HEK293T (cell line): Measurements from ENCODE around the gene SCNN1A.
"Not testable (repeated sequence)": the region's sequence is repeated elsewhere in the genome, so short reads cannot be mapped to it uniquely, and the experiment has no call there.

ENCODE experiments used
- CTCF ChIA-PET: fragments of 350-600 bp; formaldehyde crosslinking; extraction: SDS; loops from one replicate; lab custom pipeline; 2021; ENCODE audit warnings: antibody characterized with exemption, inconsistent platforms; lab: Yijun Ruan, JAX
- POLR2A ChIA-PET: fragments of 350-600 bp; formaldehyde crosslinking; extraction: SDS; loops from one replicate; lab custom pipeline; 2020; ENCODE audit warnings: antibody characterized with exemption, inconsistent platforms; lab: Yijun Ruan, JAX
- DNase-seq: peaks from one replicate; pipeline ENCODE4 v3.0.0; 2012; ENCODE audit warnings: mixed read lengths; ENCODE audit errors: extremely low spot score
- ARNT ChIP-seq: fragments of 450-650 bp; IDR thresholded peaks from 2 replicates; pipeline ENCODE4 v1.6.1; 2017; ENCODE audit warnings: mild to moderate bottlenecking
- BHLHE40 ChIP-seq: fragments of 450-650 bp; IDR thresholded peaks from 2 replicates; pipeline ENCODE4 v1.6.1; 2016; ENCODE audit warnings: mild to moderate bottlenecking, moderate library complexity, borderline replicate concordance
- CTBP1 ChIP-seq: fragments of 450-650 bp; IDR thresholded peaks from 2 replicates; pipeline ENCODE4 v1.6.1; 2016; ENCODE audit warnings: borderline replicate concordance
- ELF4 ChIP-seq: fragments of 450-650 bp; IDR thresholded peaks from 2 replicates; pipeline ENCODE4 v1.6.1; 2017; ENCODE audit warnings: antibody characterized with exemption
- FOXA1 ChIP-seq: fragments of 450-650 bp; IDR thresholded peaks from 2 replicates; pipeline ENCODE4 v1.6.1; 2016; ENCODE audit warnings: mild to moderate bottlenecking
- FOXK2 ChIP-seq: fragments of 450-650 bp; IDR thresholded peaks from 2 replicates; pipeline ENCODE4 v1.6.1; 2016; ENCODE audit warnings: mild to moderate bottlenecking
- FOXM1 ChIP-seq: fragments of 450-650 bp; IDR thresholded peaks from 2 replicates; pipeline ENCODE4 v1.6.1; 2017; ENCODE audit warnings: mild to moderate bottlenecking, borderline replicate concordance
- HDGF ChIP-seq: fragments of 450-650 bp; IDR thresholded peaks from 2 replicates; pipeline ENCODE4 v1.6.1; 2017; ENCODE audit warnings: antibody characterized with exemption, borderline replicate concordance
- L3MBTL2 ChIP-seq: fragments of 450-650 bp; conservative IDR thresholded peaks from 2 replicates; pipeline ENCODE4 v1.6.1; 2016; ENCODE audit warnings: mild to moderate bottlenecking
- LEF1 ChIP-seq: fragments of 450-650 bp; IDR thresholded peaks from 2 replicates; pipeline ENCODE4 v1.6.1; 2017; ENCODE audit warnings: mild to moderate bottlenecking, borderline replicate concordance
- NFRKB ChIP-seq: fragments of 450-650 bp; IDR thresholded peaks from 2 replicates; pipeline ENCODE4 v1.6.1; 2016; ENCODE audit warnings: mild to moderate bottlenecking, moderate library complexity
- SP1 ChIP-seq: fragments of 450-650 bp; IDR thresholded peaks from 2 replicates; pipeline ENCODE4 v1.6.1; 2017
- SUZ12 ChIP-seq: fragments of 450-650 bp; IDR thresholded peaks from 2 replicates; pipeline ENCODE4 v1.6.1; 2016; ENCODE audit warnings: mild to moderate bottlenecking
- TARDBP ChIP-seq: fragments of 450-650 bp; IDR thresholded peaks from 2 replicates; pipeline ENCODE4 v1.6.1; 2016
- ZNF384 ChIP-seq: fragments of 450-650 bp; IDR thresholded peaks from 2 replicates; pipeline ENCODE4 v1.6.1; 2016
- TF ChIP-seq, protein P1 (sequence below): fragments of 450-650 bp; IDR thresholded peaks from 2 replicates; pipeline ENCODE4 v1.6.1; 2016

SCNN1A gene

DNA sequence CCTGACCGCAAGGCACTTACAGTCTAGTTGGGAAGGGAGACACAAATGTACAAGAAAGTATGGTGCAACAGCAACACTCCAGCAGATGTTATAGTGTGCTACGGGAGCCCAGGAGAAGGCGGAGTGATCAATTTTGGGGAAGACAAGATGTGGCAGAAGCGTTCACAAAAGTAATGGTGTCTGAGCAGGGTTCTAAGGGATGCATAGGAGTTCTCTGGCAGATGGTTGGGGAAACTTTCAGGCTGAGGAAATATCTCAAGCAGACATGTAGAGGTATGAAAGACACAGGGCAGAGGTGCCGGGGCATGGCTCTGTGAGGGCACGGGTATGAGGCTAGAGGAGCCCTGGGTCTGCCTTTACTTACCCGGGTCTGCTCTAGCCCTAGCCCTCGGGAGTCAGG is 28.4 kb downstream of the SCNN1A start:
- POLR2A ChIA-PET, result interaction anchor here (1.9 kb wide), 1 partner anchor 10 kb away, joined by 23 read pairs; no protein-coding TSS in a partner anchor
- no peak for DNase-seq
- no peak for TF ChIP-seq HDGF
- no peak for TF ChIP-seq CTBP1
- TF ChIP-seq SUZ12, result no peak
- TF ChIP-seq FOXA1, result no peak
- TF ChIP-seq SP1, result no peak
- TF ChIP-seq BHLHE40, result no peak
- TF ChIP-seq, protein P1, sequence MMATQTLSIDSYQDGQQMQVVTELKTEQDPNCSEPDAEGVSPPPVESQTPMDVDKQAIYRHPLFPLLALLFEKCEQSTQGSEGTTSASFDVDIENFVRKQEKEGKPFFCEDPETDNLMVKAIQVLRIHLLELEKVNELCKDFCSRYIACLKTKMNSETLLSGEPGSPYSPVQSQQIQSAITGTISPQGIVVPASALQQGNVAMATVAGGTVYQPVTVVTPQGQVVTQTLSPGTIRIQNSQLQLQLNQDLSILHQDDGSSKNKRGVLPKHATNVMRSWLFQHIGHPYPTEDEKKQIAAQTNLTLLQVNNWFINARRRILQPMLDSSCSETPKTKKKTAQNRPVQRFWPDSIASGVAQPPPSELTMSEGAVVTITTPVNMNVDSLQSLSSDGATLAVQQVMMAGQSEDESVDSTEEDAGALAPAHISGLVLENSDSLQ, result no peak
- no peak for TF ChIP-seq NFRKB
- TF ChIP-seq ELF4, result no peak
- no peak for TF ChIP-seq ARNT
- TF ChIP-seq TARDBP, result no peak
- TF ChIP-seq FOXM1, result no peak
- no peak for TF ChIP-seq FOXK2
- TF ChIP-seq ZNF384, result no peak
- TF ChIP-seq L3MBTL2, result no peak
- no peak for TF ChIP-seq LEF1
- CTCF ChIA-PET, result no interaction called here

GRCh38 chr12:6346235-6346832 is 29.0 kb downstream of the SCNN1A start:
- ChIA-PET POLR2A (interaction anchor here (0.8 to 2.0 kb wide), 6 partner anchors 10 to 188 kb away, joined by 3 to 23 read pairs (median 8); partner anchors contain the start of genes GAPDH, MRPL51 and VAMP1), CTCF (interaction anchor here (0.6 to 1.2 kb wide), 4 partner anchors 10 to 216 kb away, joined by 3 to 6 read pairs (median 4); no protein-coding TSS in a partner anchor)
- no peak for DNase-seq
- TF ChIP-seq ARNT (no peak), FOXK2 (no peak), SUZ12 (no peak), FOXM1 (no peak)

GRCh38 chr12:6345319-6346091 is 29.9 kb downstream of the SCNN1A start:
- no peak for TF ChIP-seq SP1
- TF ChIP-seq BHLHE40, result no peak
- no peak for TF ChIP-seq L3MBTL2
- no peak for TF ChIP-seq CTBP1
- TF ChIP-seq, protein P1, result no peak
- TF ChIP-seq NFRKB, result no peak
- no peak for TF ChIP-seq TARDBP
- TF ChIP-seq FOXK2, result no peak
- no peak for TF ChIP-seq ELF4
- TF ChIP-seq SUZ12, result no peak
- TF ChIP-seq LEF1, result no peak
- TF ChIP-seq HDGF, result no peak
- TF ChIP-seq ZNF384, result no peak
- no peak for TF ChIP-seq FOXA1
- no peak for TF ChIP-seq FOXM1
- TF ChIP-seq ARNT, result no peak
- CTCF ChIA-PET, result interaction anchor here (0.6 to 2.0 kb wide), 9 partner anchors 9 to 61 kb away, joined by 3 to 11 read pairs (median 4); no protein-coding TSS in a partner anchor
- DNase-seq, result no peak
- POLR2A ChIA-PET, result interaction anchor here (0.6 to 2.0 kb wide), 8 partner anchors 9 to 189 kb away, joined by 3 to 23 read pairs (median 4); partner anchors contain the start of genes GAPDH, MRPL51, SCNN1A and TAPBPL

DNA sequence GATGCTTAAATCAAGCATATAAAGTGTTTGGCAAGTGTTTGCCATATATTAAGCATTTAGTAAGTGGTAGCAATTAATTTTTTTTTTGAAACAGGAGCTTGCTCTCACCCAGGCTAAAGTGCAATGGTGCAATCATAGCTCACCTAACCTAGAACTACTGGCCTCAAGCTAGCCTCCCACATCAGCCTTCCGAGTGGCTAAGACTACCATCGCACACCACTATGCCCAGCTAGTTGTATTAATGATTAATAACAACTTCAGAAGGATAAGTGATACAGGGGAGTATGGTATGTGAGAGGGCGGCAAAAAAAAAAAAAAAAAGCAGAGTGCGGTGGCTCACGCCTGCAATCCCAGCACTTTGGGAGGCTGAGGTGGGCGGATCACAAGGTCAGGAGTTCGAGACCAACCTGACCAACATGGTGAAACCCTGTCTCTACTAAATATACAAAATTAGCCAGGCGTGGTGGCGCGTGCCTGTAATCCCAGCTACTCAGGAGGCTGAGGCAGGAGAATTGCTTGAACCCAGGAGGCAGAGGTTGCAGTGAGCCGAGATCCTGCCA is 31.2 kb downstream of the SCNN1A start:
- ChIA-PET CTCF (interaction anchor here (0.6 to 2.0 kb wide), 3 partner anchors 16 to 600 kb away, joined by 3 to 11 read pairs (median 5); no protein-coding TSS in a partner anchor), POLR2A (interaction anchor here (0.6 to 1.0 kb wide), 4 partner anchors 12 to 345 kb away, joined by 3 to 5 read pairs (median 4); partner anchors contain the start of genes VAMP1 and ZNF384)
- DNase-seq, result not testable (repeated sequence)

DNA sequence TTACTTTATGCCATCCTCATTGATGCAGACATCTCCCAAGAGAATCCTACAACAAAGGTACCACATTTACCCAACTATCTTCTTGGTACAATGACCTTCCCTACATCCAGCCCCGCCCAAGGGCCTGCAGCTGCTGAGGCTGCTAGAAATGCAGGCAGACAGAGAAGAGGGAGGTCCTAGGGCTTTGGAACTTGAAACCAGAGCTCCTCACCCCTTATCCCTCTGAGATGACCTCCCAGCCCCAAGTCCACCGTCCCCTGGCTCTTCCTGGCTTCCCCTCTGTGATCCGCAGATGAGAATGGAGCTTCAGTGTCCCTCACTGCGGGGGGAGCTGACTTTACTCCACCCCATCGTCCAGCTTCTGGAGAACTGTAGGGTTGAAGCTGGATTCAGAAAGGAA is 31.8 kb downstream of the SCNN1A start:
- no peak for DNase-seq
- POLR2A ChIA-PET, result interaction anchor here (0.7 to 1.3 kb wide), 4 partner anchors 13 to 346 kb away, joined by 3 to 5 read pairs (median 4); partner anchors contain the start of genes VAMP1 and ZNF384
- no peak for TF ChIP-seq NFRKB
- TF ChIP-seq FOXK2, result no peak
- TF ChIP-seq ARNT, result no peak
- TF ChIP-seq TARDBP, result no peak
- no peak for TF ChIP-seq HDGF
- no peak for TF ChIP-seq ELF4
- TF ChIP-seq, protein P1, result no peak
- no peak for TF ChIP-seq FOXA1
- CTCF ChIA-PET, result interaction anchor here (2.0 kb wide), 1 partner anchor 19 kb away, joined by 5 read pairs; no protein-coding TSS in a partner anchor
